ENCODE data around the gene SLC2A10. TPM values are rescaled to one million over a fixed set of nuclear protein-coding genes. Genes with fewer than 3 reads are reported as not detected.

Gene SLC2A10
- total RNA-seq, 4 donors from 2014 or later = 0.36 to 4.0 (median 2.4) TPM

DNA sequence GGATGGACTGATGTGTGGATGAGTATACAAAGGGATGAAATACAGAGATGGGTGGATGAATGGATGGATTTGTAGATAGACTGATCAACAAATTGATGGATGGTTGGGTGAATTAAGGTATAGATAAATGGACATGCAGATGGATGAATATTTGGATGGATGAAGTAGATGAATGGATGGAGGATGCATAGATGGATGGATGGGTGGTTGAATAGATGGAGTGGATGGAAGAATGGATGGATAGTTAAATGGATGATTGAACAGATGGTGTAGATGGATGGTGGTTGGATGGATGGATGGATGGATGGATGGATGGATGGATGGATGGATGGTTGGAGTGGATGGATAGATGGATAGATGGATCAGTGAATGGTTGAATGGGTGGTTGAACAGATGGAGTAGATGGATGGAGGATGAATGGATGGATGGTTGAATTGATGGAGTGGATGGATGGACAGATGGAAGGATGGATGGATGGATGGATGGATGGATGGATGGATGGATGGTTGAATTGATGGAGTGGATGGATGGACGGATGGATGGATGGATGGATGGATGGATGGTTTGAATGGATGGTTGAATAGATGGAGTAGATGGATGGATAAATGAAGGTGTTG is 15.0 kb downstream of the SLC2A10 start:
- DNase-seq (no peak), ATAC-seq (no peak)
- Histone ChIP-seq H3K36me3 (no peaks in the 10 kb centered on the region), H3K4me1 (no peaks in the 10 kb centered on the region), H3K27me3 (no peaks in the 10 kb centered on the region), H3K9me3 (no peaks in the 10 kb centered on the region), H3K27ac (no peak overlapping the region), H3K4me3 (no peak overlapping the region)
- intact Hi-C loops (cut with DNase I; ENCODE audit: low total_unique reads) = no loop called here
- TF ChIP-seq, protein P1, sequence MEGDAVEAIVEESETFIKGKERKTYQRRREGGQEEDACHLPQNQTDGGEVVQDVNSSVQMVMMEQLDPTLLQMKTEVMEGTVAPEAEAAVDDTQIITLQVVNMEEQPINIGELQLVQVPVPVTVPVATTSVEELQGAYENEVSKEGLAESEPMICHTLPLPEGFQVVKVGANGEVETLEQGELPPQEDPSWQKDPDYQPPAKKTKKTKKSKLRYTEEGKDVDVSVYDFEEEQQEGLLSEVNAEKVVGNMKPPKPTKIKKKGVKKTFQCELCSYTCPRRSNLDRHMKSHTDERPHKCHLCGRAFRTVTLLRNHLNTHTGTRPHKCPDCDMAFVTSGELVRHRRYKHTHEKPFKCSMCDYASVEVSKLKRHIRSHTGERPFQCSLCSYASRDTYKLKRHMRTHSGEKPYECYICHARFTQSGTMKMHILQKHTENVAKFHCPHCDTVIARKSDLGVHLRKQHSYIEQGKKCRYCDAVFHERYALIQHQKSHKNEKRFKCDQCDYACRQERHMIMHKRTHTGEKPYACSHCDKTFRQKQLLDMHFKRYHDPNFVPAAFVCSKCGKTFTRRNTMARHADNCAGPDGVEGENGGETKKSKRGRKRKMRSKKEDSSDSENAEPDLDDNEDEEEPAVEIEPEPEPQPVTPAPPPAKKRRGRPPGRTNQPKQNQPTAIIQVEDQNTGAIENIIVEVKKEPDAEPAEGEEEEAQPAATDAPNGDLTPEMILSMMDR (IDR thresholded peaks at IDR 0.05 in 4 of 5, conservative IDR thresholded peaks at IDR 0.05 in 1 of 5) = no peak
- no peak for TF ChIP-seq POLR2A (IDR thresholded peaks at IDR 0.05)
- in situ Hi-C loops (cut with MboI; ENCODE audit: low sequenced_read_pairs in 4 of 4) = no loop called here

DNA sequence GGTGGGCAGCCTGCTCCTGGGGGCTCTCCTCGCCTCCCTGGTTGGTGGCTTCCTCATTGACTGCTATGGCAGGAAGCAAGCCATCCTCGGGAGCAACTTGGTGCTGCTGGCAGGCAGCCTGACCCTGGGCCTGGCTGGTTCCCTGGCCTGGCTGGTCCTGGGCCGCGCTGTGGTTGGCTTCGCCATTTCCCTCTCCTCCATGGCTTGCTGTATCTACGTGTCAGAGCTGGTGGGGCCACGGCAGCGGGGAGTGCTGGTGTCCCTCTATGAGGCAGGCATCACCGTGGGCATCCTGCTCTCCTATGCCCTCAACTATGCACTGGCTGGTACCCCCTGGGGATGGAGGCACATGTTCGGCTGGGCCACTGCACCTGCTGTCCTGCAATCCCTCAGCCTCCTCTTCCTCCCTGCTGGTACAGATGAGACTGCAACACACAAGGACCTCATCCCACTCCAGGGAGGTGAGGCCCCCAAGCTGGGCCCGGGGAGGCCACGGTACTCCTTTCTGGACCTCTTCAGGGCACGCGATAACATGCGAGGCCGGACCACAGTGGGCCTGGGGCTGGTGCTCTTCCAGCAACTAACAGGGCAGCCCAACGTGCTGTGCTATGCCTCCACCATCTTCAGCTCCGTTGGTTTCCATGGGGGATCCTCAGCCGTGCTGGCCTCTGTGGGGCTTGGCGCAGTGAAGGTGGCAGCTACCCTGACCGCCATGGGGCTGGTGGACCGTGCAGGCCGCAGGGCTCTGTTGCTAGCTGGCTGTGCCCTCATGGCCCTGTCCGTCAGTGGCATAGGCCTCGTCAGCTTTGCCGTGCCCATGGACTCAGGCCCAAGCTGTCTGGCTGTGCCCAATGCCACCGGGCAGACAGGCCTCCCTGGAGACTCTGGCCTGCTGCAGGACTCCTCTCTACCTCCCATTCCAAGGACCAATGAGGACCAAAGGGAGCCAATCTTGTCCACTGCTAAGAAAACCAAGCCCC is 16.0 kb downstream of the SLC2A10 start:
- Histone ChIP-seq H3K36me3 (no peaks in the 10 kb centered on the region), H3K9me3 (no peaks in the 10 kb centered on the region), H3K27me3 (no peaks in the 10 kb centered on the region), H3K27ac (no peak overlapping the region), H3K4me3 (no peak overlapping the region), H3K4me1 (no peaks in the 10 kb centered on the region)
- in situ Hi-C loops (cut with MboI; ENCODE audit: low sequenced_read_pairs in 4 of 4) = no loop called here
- DNase-seq = no peak
- TF ChIP-seq, protein P1 (IDR thresholded peaks at IDR 0.05 in 4 of 5, conservative IDR thresholded peaks at IDR 0.05 in 1 of 5) = no peak
- no peak for TF ChIP-seq POLR2A (IDR thresholded peaks at IDR 0.05)
- no peak for ATAC-seq
- intact Hi-C loops (cut with DNase I; ENCODE audit: low total_unique reads) = no loop called here

DNA sequence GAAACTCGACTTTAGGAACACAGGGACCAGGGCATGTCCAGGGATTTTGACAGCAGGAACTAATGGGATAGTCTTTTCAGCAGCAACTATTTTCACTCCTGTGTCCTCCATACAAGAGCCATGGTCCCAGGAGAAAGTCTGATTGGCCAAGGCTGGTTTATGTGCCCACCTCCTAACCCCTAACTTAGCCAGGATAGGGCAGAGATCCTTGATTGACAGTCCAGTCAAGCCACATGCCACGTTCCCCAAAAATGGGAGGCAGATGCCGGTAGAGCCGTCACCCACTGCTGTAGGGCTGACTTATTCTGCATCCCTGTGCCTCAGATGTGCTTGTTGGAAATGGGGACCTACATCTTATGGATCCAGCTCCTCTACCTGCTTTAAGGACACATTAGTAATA is 22.3 kb downstream of the SLC2A10 start:
- Histone ChIP-seq H3K36me3 (no peaks in the 10 kb centered on the region), H3K27me3 (no peaks in the 10 kb centered on the region), H3K9me3 (no peaks in the 10 kb centered on the region), H3K4me3 (no peak overlapping the region), H3K4me1 (no peaks in the 10 kb centered on the region), H3K27ac (no peak overlapping the region)
- intact Hi-C loops (cut with DNase I; ENCODE audit: low total_unique reads) (no loop called here), in situ Hi-C loops (cut with MboI; ENCODE audit: low sequenced_read_pairs in 4 of 4) (no loop called here)
- DNase-seq (no peak), ATAC-seq (no peak)
- TF ChIP-seq, protein P1 (IDR thresholded peaks at IDR 0.05 in 4 of 5, conservative IDR thresholded peaks at IDR 0.05 in 1 of 5) = no peak
- no peak for TF ChIP-seq POLR2A (IDR thresholded peaks at IDR 0.05)

DNA sequence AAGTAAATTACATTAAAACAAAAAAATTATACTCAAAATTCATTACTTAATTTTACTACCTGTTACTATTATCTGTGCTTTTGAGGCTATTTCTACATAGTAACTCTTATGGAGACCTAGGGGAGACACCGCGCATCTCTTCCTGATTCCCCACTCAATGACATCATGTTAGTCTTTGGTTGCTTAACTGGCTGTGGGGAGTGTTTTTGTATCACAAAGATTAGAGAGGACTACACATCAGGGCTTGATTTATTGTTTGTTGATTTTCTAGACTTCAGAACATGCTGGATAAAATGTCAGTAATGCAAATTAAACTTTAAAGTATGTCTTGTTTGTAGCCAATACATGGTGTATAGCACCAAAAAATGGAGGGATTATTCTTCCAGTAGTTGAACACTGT is 26.0 kb downstream of the SLC2A10 start:
- H3K27ac ChIP-seq = no peak overlapping the region
- H3K4me1 ChIP-seq = no peaks in the 10 kb centered on the region
- no peak for DNase-seq
- ATAC-seq = no peak
- no peaks in the 10 kb centered on the region for H3K36me3 ChIP-seq
- in situ Hi-C loops (cut with MboI; ENCODE audit: low sequenced_read_pairs in 4 of 4) = no loop called here
- H3K9me3 ChIP-seq = no peaks in the 10 kb centered on the region
- H3K27me3 ChIP-seq = no peaks in the 10 kb centered on the region
- intact Hi-C loops (cut with DNase I; ENCODE audit: low total_unique reads) = no loop called here
- no peak overlapping the region for H3K4me3 ChIP-seq
- TF ChIP-seq POLR2A (IDR thresholded peaks at IDR 0.05) = no peak
- TF ChIP-seq, protein P1 (IDR thresholded peaks at IDR 0.05 in 4 of 5, conservative IDR thresholded peaks at IDR 0.05 in 1 of 5) = no peak
